Breast epithelium (tissue), 4 donors: Measurements from ENCODE around the gene ZFHX3. TPM values are rescaled to one million over a fixed set of nuclear protein-coding genes. Genes with fewer than 3 reads are reported as not detected.

ENCODE experiments used
- DNase-seq, 2 donors: peaks; one replicate each; pipeline ENCODE4 v3.0.0-alpha.2; 2019; ENCODE audit warnings: low spot score in 2 of 2
- H3K27ac ChIP-seq, 2 donors: fragments of 200-600 bp; sonication (generic) in 1 of 2; one replicate each; pipeline ENCODE4 v1.5.1; 2016 to 2019; ENCODE audit warnings: mild to moderate bottlenecking in 1 of 2
- H3K27me3 ChIP-seq, 2 donors: fragments of 200-600 bp; sonication (generic) in 1 of 2; one replicate each; pipeline versions ENCODE4 v1.5.1 to v1.6.0; 2017 to 2019; ENCODE audit warnings: control low read depth in 1 of 2, mild to moderate bottlenecking in 1 of 2
- H3K36me3 ChIP-seq: fragments of 200-600 bp; one replicate; pipeline ENCODE4 v1.5.1; 2019
- H3K4me1 ChIP-seq, 2 donors: fragments of 200-600 bp; sonication (generic); one replicate each; pipeline ENCODE4 v1.5.1; 2016 to 2019; ENCODE audit warnings: control low read depth in 1 of 2
- H3K4me3 ChIP-seq, 3 donors: fragments of 200-600 bp; sonication (generic); 1 replicate in 2 of 3; 2 replicates in 1 of 3; pipeline ENCODE4 v1.5.1; 2016 to 2019; ENCODE audit warnings: mild to moderate bottlenecking in 3 of 3, moderate library complexity in 2 of 3
- H3K9me3 ChIP-seq, 2 donors: fragments of 200-600 bp; sonication (generic) in 1 of 2; one replicate each; pipeline ENCODE4 v1.5.1; 2016 to 2019; ENCODE audit warnings: control low read depth in 1 of 2
- POLR2A ChIP-seq: fragments of 450-650 bp; IDR thresholded peaks from one replicate; pipeline ENCODE4 v1.6.1; 2016; ENCODE audit warnings: antibody characterized with exemption, mild to moderate bottlenecking, moderate library complexity
- POLR2AphosphoS5 ChIP-seq, 3 donors: sonication (generic); formaldehyde crosslinking; IDR thresholded peaks; one replicate each; pipeline ENCODE4 v1.6.1; 2017; ENCODE audit warnings: antibody characterized with exemption in 3 of 3
- intact Hi-C: fragments of 100-400 bp; cut with DNase I; formaldehyde crosslinking; loops from one replicate; pipeline ENCODE4 v1.15.1; 2023; ENCODE audit warnings: low total_unique reads
- total RNA-seq, 3 donors: library from RNA; depleted of rRNA; stranded (reverse); fragments of >200 nt; gene quantifications; one replicate each; pipeline ENCODE4 v1.1.0, GENCODE V29; 2016
- TF ChIP-seq, protein P1 (sequence below), 3 donors: fragments of 450-650 bp; IDR thresholded peaks; one replicate each; pipeline ENCODE4 v1.5.1; 2016 to 2017; ENCODE audit warnings: antibody characterized with exemption in 3 of 3, mild to moderate bottlenecking in 3 of 3, moderate library complexity in 3 of 3

ZFHX3 gene
- total RNA-seq, 3 donors from 2014 or later = 10.8 to 36.0 (median 11.8) TPM

DNA sequence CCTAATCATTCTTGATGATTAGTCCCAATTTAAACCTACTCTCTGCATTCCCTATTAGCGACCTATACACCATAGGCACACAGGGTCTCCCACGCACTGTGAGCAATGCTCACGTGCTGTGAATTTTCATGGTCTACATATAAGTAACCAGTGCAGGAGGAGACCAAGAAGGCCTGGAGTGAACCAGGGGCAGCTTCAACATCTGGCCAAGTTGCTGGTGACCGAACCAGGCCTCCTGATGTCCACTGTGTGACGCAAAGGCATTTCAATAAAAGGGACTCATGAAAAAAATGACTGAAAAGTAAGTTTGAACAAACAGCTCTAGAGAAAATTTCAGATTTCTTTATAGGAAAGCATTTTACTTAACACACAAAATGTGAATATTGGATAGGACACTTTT is 107.0 kb downstream of the ZFHX3 start:
- H3K9me3 ChIP-seq = no peaks in the 10 kb centered on the region
- intact Hi-C loops = no loop called here
- H3K4me1 ChIP-seq = no peaks in the 10 kb centered on the region
- no peak for TF ChIP-seq POLR2AphosphoS5 (IDR thresholded peaks at IDR 0.05)
- no peak for TF ChIP-seq POLR2A
- TF ChIP-seq, protein P1, sequence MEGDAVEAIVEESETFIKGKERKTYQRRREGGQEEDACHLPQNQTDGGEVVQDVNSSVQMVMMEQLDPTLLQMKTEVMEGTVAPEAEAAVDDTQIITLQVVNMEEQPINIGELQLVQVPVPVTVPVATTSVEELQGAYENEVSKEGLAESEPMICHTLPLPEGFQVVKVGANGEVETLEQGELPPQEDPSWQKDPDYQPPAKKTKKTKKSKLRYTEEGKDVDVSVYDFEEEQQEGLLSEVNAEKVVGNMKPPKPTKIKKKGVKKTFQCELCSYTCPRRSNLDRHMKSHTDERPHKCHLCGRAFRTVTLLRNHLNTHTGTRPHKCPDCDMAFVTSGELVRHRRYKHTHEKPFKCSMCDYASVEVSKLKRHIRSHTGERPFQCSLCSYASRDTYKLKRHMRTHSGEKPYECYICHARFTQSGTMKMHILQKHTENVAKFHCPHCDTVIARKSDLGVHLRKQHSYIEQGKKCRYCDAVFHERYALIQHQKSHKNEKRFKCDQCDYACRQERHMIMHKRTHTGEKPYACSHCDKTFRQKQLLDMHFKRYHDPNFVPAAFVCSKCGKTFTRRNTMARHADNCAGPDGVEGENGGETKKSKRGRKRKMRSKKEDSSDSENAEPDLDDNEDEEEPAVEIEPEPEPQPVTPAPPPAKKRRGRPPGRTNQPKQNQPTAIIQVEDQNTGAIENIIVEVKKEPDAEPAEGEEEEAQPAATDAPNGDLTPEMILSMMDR (IDR thresholded peaks at IDR 0.05) = no peak
- no peak overlapping the region for H3K27ac ChIP-seq
- H3K27me3 ChIP-seq = no peaks in the 10 kb centered on the region
- H3K4me3 ChIP-seq = no peak overlapping the region
- no peaks in the 10 kb centered on the region for H3K36me3 ChIP-seq
- DNase-seq = no peak

GRCh38 chr16:72939247-72939646 is 108.7 kb downstream of the ZFHX3 start:
- Histone ChIP-seq H3K36me3 (no peaks in the 10 kb centered on the region), H3K27ac (peak overlapping the region; percentile 40 to 81), H3K4me1 (no peaks in the 10 kb centered on the region), H3K4me3 (peak overlapping the region in 1 of 3 donors; percentile 46), H3K9me3 (no peaks in the 10 kb centered on the region), H3K27me3 (no peaks in the 10 kb centered on the region)
- no peak for DNase-seq
- intact Hi-C loops = no loop called here
- TF ChIP-seq POLR2A = no peak
- no peak for TF ChIP-seq POLR2AphosphoS5 (IDR thresholded peaks at IDR 0.05)
- TF ChIP-seq, protein P1 (IDR thresholded peaks at IDR 0.05) = no peak

- Histone ChIP-seq H3K27ac (peak overlapping the region; percentile 40 to 81), H3K9me3 (no peaks in the 10 kb centered on the region), H3K27me3 (no peaks in the 10 kb centered on the region), H3K4me3 (peak overlapping the region in 1 of 3 donors; percentile 46), H3K4me1 (no peaks in the 10 kb centered on the region), H3K36me3 (no peaks in the 10 kb centered on the region)
- intact Hi-C loops = no loop called here
- DNase-seq = peak; percentile 50 to 70
- TF ChIP-seq POLR2A (no peak), POLR2AphosphoS5 (IDR thresholded peaks at IDR 0.05) (no peak)
- TF ChIP-seq, protein P1 (IDR thresholded peaks at IDR 0.05) = no peak
Measured at GRCh38 chr16:72938795-72939164, 109.1 kb downstream of the ZFHX3 start.

GRCh38 chr16:72937916-72938794 is 109.8 kb downstream of the ZFHX3 start:
- peak overlapping the region in 1 of 2 donors; percentile 81 for H3K27ac ChIP-seq
- TF ChIP-seq POLR2AphosphoS5 (IDR thresholded peaks at IDR 0.05) (no peak), POLR2A (no peak)
- TF ChIP-seq, protein P1 (IDR thresholded peaks at IDR 0.05) = no peak
- intact Hi-C loops = no loop called here
- H3K27me3 ChIP-seq = no peaks in the 10 kb centered on the region
- no peaks in the 10 kb centered on the region for H3K4me1 ChIP-seq
- DNase-seq = no peak
- H3K4me3 ChIP-seq = no peak overlapping the region
- H3K36me3 ChIP-seq = no peaks in the 10 kb centered on the region
- no peaks in the 10 kb centered on the region for H3K9me3 ChIP-seq

- no peaks in the 10 kb centered on the region for H3K27me3 ChIP-seq
- DNase-seq = no peak
- H3K27ac ChIP-seq = no peak overlapping the region
- intact Hi-C loops = no loop called here
- H3K36me3 ChIP-seq = no peaks in the 10 kb centered on the region
- H3K9me3 ChIP-seq = no peaks in the 10 kb centered on the region
- H3K4me3 ChIP-seq = no peak overlapping the region
- no peaks in the 10 kb centered on the region for H3K4me1 ChIP-seq
- TF ChIP-seq, protein P1 (IDR thresholded peaks at IDR 0.05) = no peak
- no peak for TF ChIP-seq POLR2AphosphoS5 (IDR thresholded peaks at IDR 0.05)
- no peak for TF ChIP-seq POLR2A
Measured at GRCh38 chr16:72937360-72937759, 110.6 kb downstream of the ZFHX3 start.
